Activated naive CD4-positive, alpha-beta T cell treated with anti-CD3 and anti-CD28 coated beads, Interleukin-2, amount 50 U/mL, for 16 hours (primary cell): ENCODE data around the gene DESI2.
A peak's percentile ranks its signal among the peaks of the same experiment; 100 is the strongest.

Experiments used
- DNase-seq: peaks from one replicate; pipeline ENCODE4 v3.0.0-alpha.2; 2020

DESI2 gene

DNA sequence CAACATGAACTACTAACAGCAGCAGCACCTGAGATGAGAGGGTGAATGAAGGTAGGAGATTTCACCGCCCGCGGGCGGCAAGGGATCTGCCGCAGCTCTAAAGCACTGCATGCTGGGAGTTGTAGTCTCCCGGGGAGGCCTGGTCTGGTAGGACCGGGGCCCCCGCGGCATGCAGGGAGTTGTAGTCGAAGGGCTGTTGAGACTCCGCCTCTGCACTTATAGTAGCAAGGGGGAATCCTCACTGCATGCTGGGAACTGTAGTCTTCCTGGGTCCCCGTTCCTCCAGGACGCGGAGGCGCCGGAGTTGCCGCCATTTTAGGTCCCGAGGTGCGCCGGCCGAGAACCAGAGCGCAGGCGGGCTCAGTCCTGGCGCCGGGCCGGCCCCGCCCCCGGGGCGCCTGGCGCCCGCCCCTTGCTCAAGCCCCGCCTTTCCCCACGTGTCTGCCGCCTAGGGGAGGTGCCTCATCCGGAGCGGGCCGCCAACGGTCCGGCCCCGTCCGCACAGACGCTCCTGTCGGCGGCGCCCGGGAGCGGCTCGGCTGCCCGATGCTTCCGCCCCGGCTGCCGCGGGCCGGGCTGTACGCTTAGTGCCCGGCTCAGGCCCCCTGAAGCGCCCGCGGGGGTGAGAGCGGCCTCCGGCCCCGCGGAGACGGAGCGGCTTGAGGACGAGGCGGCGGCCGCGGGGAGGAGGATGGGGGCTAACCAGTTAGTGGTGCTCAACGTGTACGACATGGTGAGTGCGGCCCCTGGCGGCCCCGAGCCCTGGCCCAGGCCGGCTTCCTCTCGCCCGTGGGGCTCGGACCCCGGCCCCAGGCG lies at the start of gene DESI2:
Gene DESI2 (plus strand): TSS at position 504 of the 816 bp plus-strand sequence. CDS start 188 bp downstream, at position 692.
- peak; percentile 98 for DNase-seq

- DNase-seq = no peak
These were observed 49.4 kb upstream of the DESI2 start for GRCh38 chr1:244603498-244603897.

DNA sequence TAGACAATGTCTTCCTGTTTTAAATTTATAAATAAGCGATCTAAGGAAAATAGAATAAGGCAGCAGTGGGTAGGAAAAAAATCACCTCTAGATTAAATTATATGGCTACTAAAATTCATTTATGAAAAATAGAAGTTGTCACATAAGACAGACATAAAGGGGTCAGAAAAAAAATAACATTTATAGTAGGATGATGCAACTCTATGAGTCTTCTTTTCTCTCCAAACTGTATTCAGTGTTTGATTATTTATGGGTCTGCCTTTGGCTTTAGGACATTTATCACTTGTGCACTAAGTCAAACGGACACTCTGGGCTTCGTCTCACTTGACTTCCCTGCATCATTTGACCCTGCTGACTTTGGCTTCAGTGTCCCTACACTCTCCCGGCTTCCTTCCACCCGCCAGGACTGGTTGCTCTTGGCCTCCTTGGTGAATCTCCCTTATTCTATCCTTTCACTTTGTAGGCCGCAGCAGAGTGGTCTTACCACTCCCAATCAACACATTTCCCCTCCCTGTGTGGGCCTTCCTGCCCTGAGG lies 47.0 kb upstream of the DESI2 start:
- no peak for DNase-seq

DNA sequence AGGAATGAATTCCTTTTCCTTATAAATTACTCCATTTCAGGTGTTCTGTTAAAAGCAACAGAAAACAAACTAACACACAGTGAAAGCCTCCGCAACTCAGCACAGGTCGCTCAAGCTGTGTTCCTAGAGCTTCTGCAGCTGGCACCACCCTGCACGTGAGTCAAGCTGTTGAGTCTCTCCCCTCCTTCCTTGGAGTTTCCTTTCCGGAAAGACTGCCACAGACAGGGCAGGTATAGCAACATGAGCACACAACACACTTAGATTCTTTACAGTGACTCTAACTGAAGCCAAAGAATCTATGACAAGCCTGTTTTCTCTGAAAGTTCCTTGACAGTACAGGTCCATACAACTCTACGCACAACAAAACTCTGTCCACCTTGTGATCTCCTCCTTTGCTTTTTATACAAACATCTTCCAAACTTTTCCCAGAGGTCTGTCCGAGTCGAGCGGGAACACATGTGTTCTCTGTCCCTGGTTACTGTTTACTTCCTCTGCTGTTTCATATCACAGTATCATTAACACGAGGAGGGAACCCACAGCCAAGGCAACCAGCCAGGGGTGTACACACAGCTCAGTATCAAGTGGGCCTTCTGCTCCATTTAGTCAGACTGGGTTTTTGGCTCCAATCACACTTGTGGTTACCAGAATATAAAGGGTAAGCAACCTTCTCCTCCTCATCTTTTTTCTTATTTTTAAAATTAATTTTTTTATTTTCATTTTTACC lies 38.7 kb upstream of the DESI2 start:
- no peak for DNase-seq

GRCh38 chr1:244614879-244615278 lies 38.0 kb upstream of the DESI2 start:
- no peak for DNase-seq

GRCh38 chr1:244615301-244615700 lies 37.6 kb upstream of the DESI2 start:
- no peak for DNase-seq

GRCh38 chr1:244626709-244627108 lies 26.2 kb upstream of the DESI2 start:
- no peak for DNase-seq

DNA sequence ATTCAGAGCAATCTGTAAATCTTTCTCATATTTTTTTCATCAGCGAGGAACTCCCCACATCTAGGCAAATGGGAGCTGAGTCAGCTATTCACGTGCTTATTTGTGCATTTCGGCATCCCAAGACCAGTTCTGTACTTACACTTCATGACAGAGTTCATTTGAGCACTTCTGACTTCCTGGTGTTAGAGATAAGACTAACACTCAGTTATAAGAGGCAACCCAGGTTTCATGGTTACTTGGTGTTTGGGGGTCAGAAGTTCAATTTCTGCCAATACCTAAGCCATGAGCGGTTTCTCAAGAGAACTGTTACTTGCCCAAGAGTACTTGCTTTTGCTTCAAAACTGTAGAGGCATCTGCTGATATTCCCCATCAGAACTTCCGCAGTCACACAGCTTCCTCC lies 24.1 kb upstream of the DESI2 start:
- no peak for DNase-seq

DNA sequence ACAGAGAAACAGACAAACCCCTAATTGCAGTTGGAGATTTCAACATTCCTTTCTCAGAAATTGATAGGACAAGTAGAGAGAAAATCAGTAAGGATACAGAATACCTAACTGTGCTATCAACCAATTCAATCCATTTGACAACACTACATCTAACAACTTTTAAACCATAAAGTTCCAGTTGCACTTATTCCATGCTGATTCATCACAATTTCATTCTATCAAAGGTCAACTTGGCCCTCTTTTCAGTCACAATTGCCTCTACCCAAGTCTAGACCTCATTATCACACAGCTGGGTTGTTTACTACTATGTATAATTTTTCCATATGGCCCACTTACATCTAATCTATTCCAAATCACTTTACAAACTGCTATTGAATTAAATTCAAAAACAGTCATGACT lies 19.8 kb upstream of the DESI2 start:
- no peak for DNase-seq

DNA sequence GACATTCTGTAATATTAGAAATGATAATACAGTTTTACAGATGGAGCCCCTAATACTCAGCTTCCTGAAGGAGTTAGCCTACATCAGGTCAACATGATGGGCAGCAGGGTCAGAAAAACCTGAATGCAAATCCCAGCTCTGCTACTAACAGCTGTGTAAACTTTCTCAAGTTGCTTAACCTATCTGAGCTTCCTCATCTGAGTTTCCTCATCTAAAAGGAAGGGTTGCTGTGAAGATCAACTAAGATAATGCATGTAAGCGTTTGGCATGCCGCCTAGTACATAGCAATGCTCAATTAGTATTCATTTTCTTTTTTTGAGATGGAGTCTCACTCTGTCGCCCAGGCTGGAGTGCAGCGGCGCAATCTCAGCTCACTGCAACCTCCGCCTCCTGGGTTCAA lies 18.4 kb upstream of the DESI2 start:
- no peak for DNase-seq

DNA sequence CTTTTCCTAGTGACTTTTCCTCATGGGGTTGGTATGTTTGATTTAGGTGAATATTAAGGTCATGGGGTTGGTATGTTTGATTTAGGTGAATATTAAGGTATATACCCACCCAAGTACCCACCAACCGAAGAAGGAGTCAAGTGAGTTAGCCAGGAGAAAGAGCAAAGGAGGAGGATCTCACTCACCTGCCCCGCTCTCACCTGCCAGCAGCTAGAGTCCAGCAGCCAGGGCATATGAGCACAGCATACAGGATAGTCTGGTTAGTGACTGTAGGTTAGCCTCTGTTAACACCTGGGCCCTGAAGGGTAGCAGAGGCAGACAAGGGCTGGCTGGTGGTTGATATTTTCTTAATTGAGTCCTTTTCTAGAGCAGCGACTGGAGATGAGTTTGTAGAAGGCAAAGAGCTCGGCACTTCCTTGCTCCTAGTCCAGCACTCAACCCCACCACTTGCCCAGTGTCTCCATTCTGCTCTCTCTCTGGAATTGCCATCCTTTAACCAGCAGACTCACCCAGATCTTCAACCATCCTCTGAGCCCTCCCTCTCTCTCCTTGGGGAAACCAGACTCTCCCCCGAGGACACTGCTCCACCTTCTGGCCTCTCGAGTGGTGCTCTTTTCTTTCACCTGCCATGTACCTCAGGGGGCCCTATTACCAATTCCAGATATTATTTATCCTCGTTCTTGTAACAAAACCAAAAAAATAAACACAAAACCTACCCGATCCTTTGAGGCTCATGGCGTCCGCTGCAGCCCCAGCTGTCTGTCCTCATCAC lies 16.3 kb upstream of the DESI2 start:
- DNase-seq = no peak

- DNase-seq = no peak
These were observed 13.4 kb upstream of the DESI2 start for GRCh38 chr1:244639561-244639960.

DNA sequence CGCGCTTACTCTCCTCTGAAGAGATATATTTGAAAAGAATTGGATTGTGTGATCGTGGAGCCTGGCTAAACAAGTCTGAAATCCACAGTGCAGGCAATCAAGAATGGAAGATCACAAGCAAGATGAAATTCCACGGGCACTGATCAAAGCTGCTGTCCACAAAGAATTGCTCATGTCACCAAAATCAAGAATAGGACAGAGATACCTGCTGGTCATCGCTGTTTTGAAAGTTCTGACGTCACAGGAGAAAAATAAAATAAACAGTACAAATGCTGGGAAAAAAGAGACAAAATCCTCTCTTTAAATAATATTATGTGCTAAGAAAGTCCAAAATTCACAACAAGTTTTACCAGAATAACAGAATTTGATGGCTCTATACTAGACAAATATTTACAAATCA lies 12.0 kb upstream of the DESI2 start:
- no peak for DNase-seq

DNA sequence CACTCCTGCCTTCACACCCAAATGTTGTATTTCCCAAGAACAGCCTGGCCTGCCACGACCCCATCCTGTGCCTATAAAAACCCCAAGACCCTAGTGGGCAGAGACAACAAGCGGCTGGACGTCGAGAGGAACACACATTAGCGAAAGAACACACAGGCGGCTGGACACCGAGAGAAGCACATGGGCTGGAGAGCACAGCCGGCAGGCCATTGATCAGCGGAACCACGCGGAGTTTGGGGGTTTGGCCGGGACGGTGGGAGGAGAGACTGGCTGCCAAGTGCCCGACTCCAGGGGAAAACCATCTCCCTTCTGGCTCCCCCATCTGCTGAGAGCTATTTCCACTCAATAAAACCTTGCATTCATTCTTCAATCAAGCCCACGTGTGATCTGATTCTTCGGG lies 10.4 kb upstream of the DESI2 start:
- no peak for DNase-seq

- no peak for DNase-seq
These were observed 9.9 kb upstream of the DESI2 start for GRCh38 chr1:244642988-244643387.

DNA sequence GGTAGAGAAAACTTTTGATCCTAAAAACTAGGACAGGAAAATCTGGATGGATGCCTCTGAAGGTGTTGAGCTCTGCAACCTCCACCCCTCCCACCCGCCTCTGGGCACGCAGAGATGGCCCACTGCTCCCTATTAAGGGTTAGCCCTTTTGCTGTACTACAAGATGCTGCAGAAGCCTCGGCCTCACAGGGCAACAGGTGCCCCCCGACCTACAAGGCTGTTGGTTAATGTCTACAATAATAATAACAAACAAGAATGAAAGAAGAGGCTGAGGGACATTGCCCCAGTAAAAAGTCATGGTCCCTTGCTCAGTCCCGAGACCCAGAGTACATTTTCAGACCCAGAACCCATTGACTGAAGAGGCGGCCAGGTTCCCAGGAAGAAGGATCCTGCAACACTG lies 7.5 kb upstream of the DESI2 start:
- DNase-seq = no peak

DNA sequence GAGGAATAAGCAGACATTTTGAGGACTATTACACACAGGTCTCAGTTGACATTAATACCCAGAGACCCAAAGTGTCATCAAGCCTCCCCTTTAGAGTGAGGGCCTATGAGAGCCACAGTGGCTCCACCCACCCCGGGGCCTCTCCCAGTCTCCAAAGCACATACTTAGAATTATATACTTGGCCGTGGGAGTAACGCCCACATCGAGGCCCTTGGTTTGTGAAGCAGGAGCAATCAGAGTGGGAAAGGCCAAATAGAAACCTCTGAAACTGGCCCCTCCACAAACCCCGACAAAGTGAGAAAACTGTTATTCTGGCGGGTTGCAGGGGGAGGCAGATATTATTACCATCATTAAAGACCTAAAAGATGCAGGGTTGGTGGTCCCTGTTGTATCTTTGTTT lies 7.0 kb upstream of the DESI2 start:
- no peak for DNase-seq

DNA sequence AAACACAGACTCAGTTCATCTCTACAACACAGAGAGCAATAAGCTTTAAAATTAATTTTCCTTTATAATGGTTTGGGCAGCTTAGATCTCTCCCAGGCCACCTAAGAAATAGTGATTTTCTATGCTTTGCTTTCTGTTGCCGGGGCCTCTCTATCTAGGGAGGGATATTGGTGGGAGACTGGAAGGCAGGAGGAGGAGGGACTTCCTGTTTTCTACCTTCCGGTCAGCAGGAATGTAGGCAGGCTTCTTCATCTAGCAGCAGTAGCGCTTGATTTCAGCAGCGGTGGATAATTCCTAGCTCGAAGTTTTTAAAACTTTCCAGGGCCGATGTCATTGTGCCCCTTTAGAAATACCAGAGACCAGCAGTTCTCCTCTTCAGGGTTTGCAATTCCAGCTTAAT lies 5.1 kb upstream of the DESI2 start:
- DNase-seq = no peak

DNA sequence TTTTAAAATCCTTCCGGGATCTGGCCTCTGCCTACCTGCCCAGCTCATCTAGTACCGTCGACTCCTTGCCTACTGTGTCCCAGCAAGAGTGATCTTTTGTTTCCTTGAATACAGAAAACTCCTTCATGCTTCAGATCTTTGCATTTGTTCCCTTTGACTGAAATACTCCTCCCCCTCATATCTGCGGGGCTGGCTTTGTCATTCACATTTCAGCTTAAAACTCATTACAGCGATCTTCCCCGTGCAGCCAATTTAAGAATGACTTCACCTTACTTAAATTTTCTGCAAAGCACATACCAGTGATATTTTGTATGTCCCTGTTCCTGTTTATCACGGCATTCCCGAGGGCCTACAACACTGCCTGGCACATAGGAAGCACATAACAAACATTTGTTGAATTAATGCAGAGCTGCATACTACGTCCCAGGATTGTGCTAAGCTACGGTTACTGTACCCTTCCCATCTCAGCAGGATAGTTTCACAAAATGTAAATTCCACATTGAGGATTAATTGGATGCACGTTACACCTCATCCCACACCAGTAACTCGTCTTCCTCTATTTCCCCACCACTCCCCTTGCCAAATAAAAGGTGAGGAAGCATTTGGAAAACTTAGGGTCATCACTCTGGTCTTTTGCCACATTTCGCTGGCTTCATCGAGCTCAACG lies 837 bp upstream of the DESI2 start:
- DNase-seq = no peak

- DNase-seq = no peak
These were observed 647 bp downstream of the DESI2 start for GRCh38 chr1:244653439-244654107.

- no peak for DNase-seq
These were observed 1.4 kb downstream of the DESI2 start for GRCh38 chr1:244654108-244655038.
